Fibroblast of pulmonary artery (primary cell): ENCODE measurements around the gene LONRF2.
A peak's percentile ranks its signal among the peaks of the same experiment; 100 is the strongest.

Experiments used
- DNase-seq: peaks from one replicate; pipeline ENCODE4 v3.0.0-alpha.2; 2010; ENCODE audit warnings: low read depth
- H3K4me3 ChIP-seq: replicated peaks from 2 replicates; pipeline ENCODE4 v1.5.1; 2011; ENCODE audit warnings: low read depth, mild to moderate bottlenecking, control low read depth, low read length, moderate library complexity
- CTCF ChIP-seq: IDR thresholded peaks from 2 replicates; pipeline ENCODE4 v1.5.1; 2011; ENCODE audit warnings: mild to moderate bottlenecking, control low read depth, low read length, inconsistent platforms; ENCODE audit errors: missing control alignments

LONRF2 gene

GRCh38 chr2:100320547-100321178, 1.6 kb downstream of the LONRF2 start:
- peak; percentile 6 for DNase-seq
- H3K4me3 ChIP-seq: peak overlapping the region; percentile 31
- TF ChIP-seq CTCF: no peak

GRCh38 chr2:100317634-100318033, 4.7 kb downstream of the LONRF2 start:
- H3K4me3 ChIP-seq: no peak overlapping the region
- DNase-seq: no peak
- no peak for TF ChIP-seq CTCF

- TF ChIP-seq CTCF: no peak
- peak; percentile 42 for DNase-seq
- H3K4me3 ChIP-seq: no peak overlapping the region
Measured at GRCh38 chr2:100309973-100310719, 12.2 kb downstream of the LONRF2 start.

GRCh38 chr2:100309311-100309710, 13.0 kb downstream of the LONRF2 start:
- no peak overlapping the region for H3K4me3 ChIP-seq
- no peak for TF ChIP-seq CTCF
- no peak for DNase-seq

GRCh38 chr2:100303744-100304143, 18.6 kb downstream of the LONRF2 start:
- H3K4me3 ChIP-seq: no peak overlapping the region
- DNase-seq: no peak
- no peak for TF ChIP-seq CTCF

GRCh38 chr2:100302585-100302892, 19.8 kb downstream of the LONRF2 start:
- no peak for DNase-seq
- TF ChIP-seq CTCF: no peak
- no peak overlapping the region for H3K4me3 ChIP-seq
